IPS-NIHi11 (cell line): ENCODE measurements around the gene GIMAP4.
"Not testable (repeated sequence)": the region's sequence is repeated elsewhere in the genome, so short reads cannot be mapped to it uniquely, and the experiment has no call there.

Source experiments
- DNase-seq: peaks from one replicate; pipeline ENCODE4 v3.0.0; 2012; ENCODE audit warnings: mixed read lengths, low spot score

The GIMAP4 gene

GRCh38 chr7:150580638-150581394 is 13.6 kb downstream of the GIMAP4 start:
- no peak for DNase-seq

DNA sequence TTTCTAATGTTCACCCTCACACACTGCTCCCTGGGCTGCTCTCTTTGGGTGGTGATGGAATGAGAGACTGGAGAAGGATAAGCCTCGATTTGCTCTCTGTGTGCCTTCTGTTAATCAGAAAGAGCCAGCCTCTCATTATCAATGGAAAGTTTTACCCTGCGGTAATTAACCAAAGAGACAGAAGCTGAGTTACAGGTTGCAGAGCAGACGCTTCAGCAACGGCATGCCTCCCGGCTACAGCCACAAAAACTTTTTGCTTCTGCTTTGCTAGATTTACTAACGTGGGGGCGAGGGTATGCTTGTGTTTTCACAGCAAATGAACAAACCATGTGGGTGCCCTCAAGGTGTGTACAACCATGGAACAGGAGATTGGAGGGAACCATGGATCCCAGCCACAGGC is 18.0 kb downstream of the GIMAP4 start:
- DNase-seq, result no peak

DNA sequence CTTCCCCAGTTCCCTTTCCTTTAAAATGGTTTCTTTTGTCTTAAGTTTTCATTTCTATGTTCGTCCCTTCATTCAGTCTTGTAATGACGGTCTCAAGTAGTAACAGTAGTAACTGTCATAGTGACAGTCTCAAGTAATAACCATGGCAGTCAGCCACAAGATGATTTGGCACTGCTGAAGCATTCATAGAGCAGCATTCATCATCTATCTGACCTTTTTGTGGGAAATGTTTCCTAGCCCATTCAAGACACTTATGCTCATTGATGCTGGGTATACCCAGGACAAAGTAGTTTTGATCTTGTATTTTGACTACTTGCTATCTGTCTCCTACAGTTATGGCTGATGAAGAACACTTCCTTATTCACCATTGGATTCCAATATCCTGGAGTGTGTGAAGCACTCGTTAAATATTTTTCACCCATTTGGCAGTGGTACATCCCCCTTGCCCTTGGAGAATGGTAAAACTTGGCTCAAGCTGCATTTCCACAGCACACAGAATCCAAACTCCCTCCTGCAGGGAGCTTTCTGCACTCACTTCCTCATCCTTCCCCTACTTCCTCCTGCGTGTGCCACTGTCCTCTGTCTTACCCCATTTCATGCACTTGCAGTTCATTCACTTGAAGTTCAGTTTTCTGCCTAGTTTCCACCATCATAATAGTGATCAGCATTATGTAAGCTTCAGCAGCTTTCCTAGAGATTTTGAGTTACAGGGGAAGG is 19.0 kb downstream of the GIMAP4 start:
- DNase-seq, result no peak

DNA sequence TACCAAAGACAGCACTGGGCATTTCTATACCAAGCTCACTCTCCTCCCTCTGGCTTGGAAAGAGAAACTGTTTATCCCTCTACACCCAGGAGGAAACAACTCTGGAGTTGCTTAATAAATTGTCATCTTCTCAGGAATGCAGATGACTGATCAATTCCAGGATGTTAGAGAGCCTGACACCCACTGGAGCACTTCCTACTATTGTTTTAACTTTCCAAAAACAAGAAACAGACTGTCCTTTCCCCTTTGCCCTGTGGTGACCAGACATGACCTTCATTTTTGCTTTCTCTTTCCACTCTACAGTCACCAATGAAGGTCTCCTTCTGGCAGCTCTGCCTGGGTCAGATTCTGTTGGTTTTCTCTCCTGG is 19.6 kb downstream of the GIMAP4 start:
- no peak for DNase-seq

DNA sequence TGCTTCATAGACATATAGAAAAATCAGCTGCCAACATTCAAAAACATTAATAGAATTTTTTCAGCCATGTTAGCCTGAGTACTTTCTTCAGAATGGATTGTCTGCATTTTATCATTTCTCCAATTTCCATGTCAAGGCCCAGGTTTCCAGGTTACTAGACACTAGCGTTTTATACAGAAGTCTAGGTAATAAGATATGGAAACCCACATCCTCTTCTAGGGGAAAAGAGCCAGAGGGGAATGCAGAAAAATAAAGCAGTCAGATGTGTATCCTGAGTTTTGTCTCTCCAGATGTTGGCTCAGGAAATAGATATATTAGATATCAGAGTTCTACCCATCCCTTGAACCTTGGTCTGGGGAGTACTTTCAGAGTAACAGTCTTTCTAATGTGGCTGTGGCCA is 20.4 kb downstream of the GIMAP4 start:
- DNase-seq, result no peak

GRCh38 chr7:150594805-150595204 is 27.6 kb downstream of the GIMAP4 start:
- DNase-seq, result no peak

DNA sequence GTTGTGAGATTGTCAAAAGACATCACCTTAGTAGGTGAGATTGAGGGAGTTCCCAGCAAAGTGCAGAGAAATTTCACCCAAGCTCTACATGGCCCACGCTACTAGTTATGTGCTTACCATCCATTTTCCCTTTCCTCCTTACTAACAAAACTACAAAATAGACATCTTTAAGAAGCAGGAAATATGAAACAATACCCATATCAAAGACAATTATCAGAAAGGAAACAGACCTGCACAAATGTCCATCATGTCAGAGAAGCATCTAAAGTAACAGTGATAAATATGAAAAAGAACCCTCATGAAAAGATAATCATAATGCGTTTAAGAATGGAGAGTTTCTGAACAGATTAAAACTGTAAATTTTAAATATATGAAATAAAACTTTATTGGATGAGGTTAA is 28.2 kb downstream of the GIMAP4 start:
- DNase-seq, result no peak

GRCh38 chr7:150603600-150603999 is 36.4 kb downstream of the GIMAP4 start:
- not testable (repeated sequence) for DNase-seq

GRCh38 chr7:150610233-150610632 is 43.0 kb downstream of the GIMAP4 start:
- DNase-seq, result no peak

DNA sequence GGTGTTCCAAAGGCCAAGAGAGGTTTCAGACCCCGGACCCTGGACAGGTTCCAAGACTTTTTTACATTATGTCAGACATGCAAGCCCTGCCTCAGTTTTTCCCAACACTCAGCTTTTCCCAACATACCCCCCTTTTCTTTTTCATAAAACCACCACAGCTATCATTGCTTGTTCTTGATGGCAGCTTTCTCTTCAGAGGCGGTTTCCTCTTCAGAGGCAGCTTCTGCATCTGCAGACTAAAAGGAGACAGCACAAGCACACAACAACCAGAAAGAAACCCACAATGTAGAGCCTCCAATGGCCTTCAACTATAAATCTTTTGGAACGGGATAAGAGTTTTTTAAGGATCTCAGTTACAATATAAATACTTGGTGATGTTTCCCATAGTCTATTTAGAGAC is 45.7 kb downstream of the GIMAP4 start:
- no peak for DNase-seq

DNA sequence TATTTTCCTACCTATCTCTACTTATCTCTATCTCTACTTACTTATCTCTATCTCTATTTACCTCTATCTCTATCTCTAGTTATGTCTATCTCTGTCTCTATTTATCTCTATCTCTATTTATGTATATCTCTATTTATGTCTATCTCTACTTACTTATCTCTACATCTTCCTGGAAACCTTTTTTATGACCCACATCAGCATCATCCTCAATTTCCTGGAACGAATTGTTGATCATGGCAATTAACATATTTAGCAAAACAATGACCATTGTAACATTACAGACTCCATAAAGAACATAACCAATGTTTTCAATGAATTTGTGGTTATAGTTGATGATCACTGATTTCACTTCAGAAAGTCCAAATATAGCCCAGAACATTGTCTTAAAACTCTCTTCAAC is 46.7 kb downstream of the GIMAP4 start:
- no peak for DNase-seq

GRCh38 chr7:150614426-150614825 is 47.2 kb downstream of the GIMAP4 start:
- DNase-seq, result not testable (repeated sequence)

DNA sequence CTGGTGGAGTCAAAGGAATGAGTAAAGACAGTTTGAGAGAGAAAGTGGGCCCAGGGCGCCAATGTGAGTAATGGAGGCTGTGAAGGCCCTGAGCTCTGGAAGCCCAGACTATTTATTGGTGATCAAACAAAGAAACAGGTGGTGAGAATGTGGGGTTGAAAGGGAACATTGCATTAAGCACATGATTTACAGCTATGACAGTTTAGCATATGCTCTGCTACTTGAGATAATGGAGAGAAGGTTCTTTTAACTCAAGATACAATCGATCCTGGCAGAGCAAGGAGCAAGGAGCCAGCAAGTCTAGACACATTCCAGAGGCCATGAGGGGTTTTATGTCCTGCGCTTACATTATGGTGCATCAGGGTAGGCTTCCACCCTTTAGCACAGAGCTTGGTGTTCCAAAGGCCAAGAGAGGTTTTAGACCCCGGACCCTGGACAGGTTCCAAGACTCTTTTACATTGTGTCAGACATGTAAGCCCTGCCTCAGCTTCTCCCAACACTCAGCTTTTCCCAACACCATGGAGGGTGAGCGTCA is 48.1 kb downstream of the GIMAP4 start:
- not testable (repeated sequence) for DNase-seq

- no peak for DNase-seq
Observed at GRCh38 chr7:150620061-150620460, 52.9 kb downstream of the GIMAP4 start.

- no peak for DNase-seq
Observed at GRCh38 chr7:150620617-150621371, 53.6 kb downstream of the GIMAP4 start.

DNA sequence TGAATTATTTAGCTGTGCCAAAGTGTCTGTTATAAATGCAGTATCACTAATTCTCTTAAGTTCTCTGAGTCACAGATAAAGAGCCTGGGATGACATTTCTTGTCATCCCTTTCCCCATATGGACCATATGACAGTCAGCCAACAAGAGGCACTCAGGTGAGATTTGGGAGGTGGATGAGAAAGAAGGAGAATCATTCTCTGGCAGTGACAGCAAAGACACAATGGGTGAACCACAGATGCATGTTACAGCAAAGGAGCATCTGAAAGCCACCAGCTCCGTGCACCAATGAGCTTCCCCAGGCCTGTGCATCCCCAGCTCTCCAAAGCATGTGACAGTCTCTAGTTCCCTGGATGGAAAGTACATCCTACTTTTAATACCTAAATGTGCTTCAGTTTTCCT is 54.2 kb downstream of the GIMAP4 start:
- DNase-seq, result no peak
